Measurements from ENCODE around the gene ABCB9. TPM values are rescaled to one million over a fixed set of nuclear protein-coding genes. Genes with fewer than 3 reads are reported as not detected.

The ABCB9 gene
- polyA plus RNA-seq, 1 experiment, result 6.1 TPM

GRCh38 chr12:122880155-122880667 is 86.1 kb downstream of the ABCB9 start:
- ChIA-PET POLR2A (interaction anchor here (0.6 kb wide), 1 partner anchor 12 kb away, joined by 3 read pairs; no protein-coding TSS in a partner anchor), CTCF (interaction anchor here (0.8 to 3.5 kb wide), 8 partner anchors 9 to 62 kb away, joined by 3 to 24 read pairs (median 5); no protein-coding TSS in a partner anchor)
- no peak for TF ChIP-seq CTCF (IDR thresholded peaks at IDR 0.05; ENCODE audit: insufficient read depth, low read depth, low read length)
- DNase-seq (ENCODE audit: low read depth), result no peak
- no peaks in the 10 kb centered on the region; the same call in 1 of the 2 replicates for H3K36me3 ChIP-seq (ENCODE audit: control insufficient read depth, insufficient read depth, low read length)
- H3K4me3 ChIP-seq (ENCODE audit: low read depth, low read length), result no peak overlapping the region
- no peaks in the 10 kb centered on the region for H3K27me3 ChIP-seq (ENCODE audit: control insufficient read depth, insufficient read depth, low read length)

Small RNA genes within 50 kb of the gene (small RNA-seq; reads per million reads assigned to genes)
- gene ARL6IP4 (ENCODE audit: insufficient read length, low read depth, low replicate concordance), result not detected
- not detected for gene MIR4304 (ENCODE audit: insufficient read length, low read depth, low replicate concordance)

Other genes starting within 250 kb of the ABCB9 start
- gene HCAR3, start 249.7 kb downstream of the ABCB9 start, polyA plus RNA-seq (2011; rRNA removed), result not detected in 2 replicates
- gene HCAR1, start 235.6 kb downstream of the ABCB9 start, polyA plus RNA-seq (2011; rRNA removed), result not detected in 2 replicates
- 16.1 and 33.3 TPM in 2 replicates for gene DENR, start 213.6 kb downstream of the ABCB9 start, polyA plus RNA-seq (2011; rRNA removed)
- gene CCDC62, start 191.9 kb downstream of the ABCB9 start, polyA plus RNA-seq (2011; rRNA removed), result 0.09 and 0.15 TPM in 2 replicates
- gene HIP1R, start 131.0 kb downstream of the ABCB9 start, polyA plus RNA-seq (2011; rRNA removed), result 5.7 and 12.8 TPM in 2 replicates
- 17.0 and 18.1 TPM in 2 replicates for gene VPS37B, start 70.3 kb downstream of the ABCB9 start, polyA plus RNA-seq (2011; rRNA removed)
- 7.4 and 10.8 TPM in 2 replicates for gene OGFOD2, start 8.8 kb upstream of the ABCB9 start, polyA plus RNA-seq (2011; rRNA removed)
- gene ARL6IP4, start 14.2 kb upstream of the ABCB9 start, polyA plus RNA-seq (2011; rRNA removed), result 166 and 190 TPM in 2 replicates
- 0.83 and 1.3 TPM in 2 replicates for gene PITPNM2, start 184.6 kb upstream of the ABCB9 start, polyA plus RNA-seq (2011; rRNA removed)